Mesangial cell (primary cell): ENCODE results near the gene PRR20D. TPM values are rescaled to one million over a fixed set of nuclear protein-coding genes. Genes with fewer than 3 reads are reported as not detected.

Experiments used
- total RNA-seq: library from RNA; depleted of rRNA; stranded (reverse); fragments of >200 nt; gene quantifications from 2 replicates; pipeline ENCODE4 v1.2.3, GENCODE V29; 2015

Gene PRR20D
- total RNA-seq, result not detected in 2 replicates

DNA sequence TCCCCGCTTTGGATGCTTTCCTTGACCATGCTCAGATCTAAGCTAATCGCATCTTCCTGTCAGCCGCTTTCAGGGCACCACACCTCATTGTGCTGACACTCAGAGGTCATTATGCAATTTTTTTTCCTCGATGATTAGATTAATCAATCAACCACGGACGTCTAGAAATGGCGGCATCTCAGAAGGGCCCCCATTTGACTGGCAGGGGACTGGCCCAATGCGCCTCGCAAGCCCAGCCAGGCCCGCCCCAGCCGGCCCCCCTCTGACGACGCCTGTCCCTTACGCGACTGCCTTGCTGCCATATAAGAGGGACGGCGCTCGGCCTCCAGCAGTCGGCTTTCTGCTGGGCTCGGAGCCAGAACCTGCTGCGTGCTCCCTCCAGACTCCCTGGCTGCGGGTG lies at the start of gene PRR20D:
PRR20D (plus strand) TSS at position 301 of the 400 bp plus-strand sequence. CDS start 387 bp downstream, outside the sequence.

DNA sequence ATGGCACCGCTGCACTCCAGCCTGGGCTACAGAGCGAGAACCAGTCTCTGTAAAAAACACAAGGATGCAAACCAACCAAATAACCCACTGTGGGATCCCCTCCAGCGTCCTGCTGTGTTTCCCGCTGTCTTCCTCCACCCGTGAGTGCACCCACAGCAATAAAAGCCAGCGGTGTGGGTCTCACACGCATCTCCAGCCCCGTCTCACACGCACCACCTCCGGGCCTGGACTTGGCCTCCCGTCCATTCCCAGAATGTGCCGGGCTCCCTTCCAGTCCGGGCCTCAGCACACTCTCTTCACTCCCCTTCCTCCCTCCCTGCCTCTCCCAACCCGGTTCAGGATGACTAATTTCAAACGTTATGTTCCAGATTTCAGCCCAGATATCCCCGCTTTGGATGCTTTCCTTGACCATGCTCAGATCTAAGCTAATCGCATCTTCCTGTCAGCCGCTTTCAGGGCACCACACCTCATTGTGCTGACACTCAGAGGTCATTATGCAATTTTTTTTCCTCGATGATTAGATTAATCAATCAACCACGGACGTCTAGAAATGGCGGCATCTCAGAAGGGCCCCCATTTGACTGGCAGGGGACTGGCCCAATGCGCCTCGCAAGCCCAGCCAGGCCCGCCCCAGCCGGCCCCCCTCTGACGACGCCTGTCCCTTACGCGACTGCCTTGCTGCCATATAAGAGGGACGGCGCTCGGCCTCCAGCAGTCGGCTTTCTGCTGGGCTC lies 20.0 kb upstream of the PRR20D start, which contains the start of gene PRR20A:
PRR20A (plus strand) TSS at position 684 of the 734 bp plus-strand sequence. CDS start 387 bp downstream, outside the sequence.

DNA sequence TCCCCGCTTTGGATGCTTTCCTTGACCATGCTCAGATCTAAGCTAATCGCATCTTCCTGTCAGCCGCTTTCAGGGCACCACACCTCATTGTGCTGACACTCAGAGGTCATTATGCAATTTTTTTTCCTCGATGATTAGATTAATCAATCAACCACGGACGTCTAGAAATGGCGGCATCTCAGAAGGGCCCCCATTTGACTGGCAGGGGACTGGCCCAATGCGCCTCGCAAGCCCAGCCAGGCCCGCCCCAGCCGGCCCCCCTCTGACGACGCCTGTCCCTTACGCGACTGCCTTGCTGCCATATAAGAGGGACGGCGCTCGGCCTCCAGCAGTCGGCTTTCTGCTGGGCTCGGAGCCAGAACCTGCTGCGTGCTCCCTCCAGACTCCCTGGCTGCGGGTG lies 13.2 kb upstream of the PRR20D start, which contains the start of gene PRR20B:
PRR20B (plus strand) TSS at position 301 of the 400 bp plus-strand sequence. CDS start 387 bp downstream, outside the sequence.

DNA sequence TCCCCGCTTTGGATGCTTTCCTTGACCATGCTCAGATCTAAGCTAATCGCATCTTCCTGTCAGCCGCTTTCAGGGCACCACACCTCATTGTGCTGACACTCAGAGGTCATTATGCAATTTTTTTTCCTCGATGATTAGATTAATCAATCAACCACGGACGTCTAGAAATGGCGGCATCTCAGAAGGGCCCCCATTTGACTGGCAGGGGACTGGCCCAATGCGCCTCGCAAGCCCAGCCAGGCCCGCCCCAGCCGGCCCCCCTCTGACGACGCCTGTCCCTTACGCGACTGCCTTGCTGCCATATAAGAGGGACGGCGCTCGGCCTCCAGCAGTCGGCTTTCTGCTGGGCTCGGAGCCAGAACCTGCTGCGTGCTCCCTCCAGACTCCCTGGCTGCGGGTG lies 6.7 kb upstream of the PRR20D start, which contains the start of gene PRR20C:
PRR20C (plus strand) TSS at position 301 of the 400 bp plus-strand sequence. CDS start 387 bp downstream, outside the sequence.

DNA sequence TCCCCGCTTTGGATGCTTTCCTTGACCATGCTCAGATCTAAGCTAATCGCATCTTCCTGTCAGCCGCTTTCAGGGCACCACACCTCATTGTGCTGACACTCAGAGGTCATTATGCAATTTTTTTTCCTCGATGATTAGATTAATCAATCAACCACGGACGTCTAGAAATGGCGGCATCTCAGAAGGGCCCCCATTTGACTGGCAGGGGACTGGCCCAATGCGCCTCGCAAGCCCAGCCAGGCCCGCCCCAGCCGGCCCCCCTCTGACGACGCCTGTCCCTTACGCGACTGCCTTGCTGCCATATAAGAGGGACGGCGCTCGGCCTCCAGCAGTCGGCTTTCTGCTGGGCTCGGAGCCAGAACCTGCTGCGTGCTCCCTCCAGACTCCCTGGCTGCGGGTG lies 6.5 kb downstream of the PRR20D start, which contains the start of gene PRR20E:
PRR20E (plus strand) TSS at position 301 of the 400 bp plus-strand sequence. CDS start 387 bp downstream, outside the sequence.

Other genes with a start within 250 kb of the PRR20D start
- gene PRR20A, start 19.7 kb upstream of the PRR20D start, total RNA-seq, result not detected in 2 replicates
- not detected in 2 replicates for gene PRR20B, start 13.1 kb upstream of the PRR20D start, total RNA-seq
- gene PRR20C, start 6.6 kb upstream of the PRR20D start, total RNA-seq, result not detected in 2 replicates
- not detected in 2 replicates for gene PRR20E, start 6.6 kb downstream of the PRR20D start, total RNA-seq